Activated CD4-positive, alpha-beta T cell treated with anti-CD3 and anti-CD28 coated beads for 36 hours (primary cell): ENCODE measurements around the gene SPRYD4. TPM values are rescaled to one million over a fixed set of nuclear protein-coding genes. Genes with fewer than 3 reads are reported as not detected.

Experiments used
- ATAC-seq: fragments of 200-7000 bp; cut with Tn5 transposase; one replicate; pipeline ENCODE4 v1.10.0; 2021; ENCODE audit warnings: mild to moderate bottlenecking, moderate library complexity
- CTCF ChIA-PET: fragments of 350-600 bp; sonication (Branson Sonifier 250); formaldehyde crosslinking; loops from one replicate; lab custom pipeline; 2021; ENCODE audit warnings: antibody characterized with exemption; lab: Charles Lee
- POLR2A ChIA-PET: fragments of 350-600 bp; sonication (Branson Sonifier 250); formaldehyde crosslinking; loops from one replicate; lab custom pipeline; 2021; ENCODE audit warnings: antibody characterized with exemption, inconsistent platforms; lab: Charles Lee
- DNase-seq: peaks from one replicate; pipeline ENCODE4 v3.0.0-alpha.2; 2020
- H3K27ac Mint-ChIP-seq: one replicate; pipeline ENCODE4 v1.8.0; 2021; ENCODE audit warnings: mixed read lengths
- H3K27me3 Mint-ChIP-seq: one replicate; pipeline ENCODE4 v1.8.0; 2021; ENCODE audit warnings: mixed read lengths
- H3K36me3 Mint-ChIP-seq: one replicate; pipeline ENCODE4 v1.8.0; 2021; ENCODE audit warnings: low read depth, mixed read lengths
- H3K4me1 Mint-ChIP-seq: one replicate; pipeline ENCODE4 v1.8.0; 2021; ENCODE audit warnings: mixed read lengths
- H3K4me3 Mint-ChIP-seq: one replicate; pipeline ENCODE4 v1.8.0; 2021; ENCODE audit warnings: mild to moderate bottlenecking, moderate library complexity, mixed read lengths
- H3K9me3 Mint-ChIP-seq: one replicate; pipeline ENCODE4 v1.8.0; 2021; ENCODE audit warnings: low read depth, mixed read lengths
- intact Hi-C, 2 experiments: fragments of 100-400 bp; cut with DNase I in 1 of 2; cut with micrococcal nuclease in 1 of 2; formaldehyde crosslinking; loops; one replicate each; pipeline versions ENCODE4 v1.14.2 to v1.15.1; 2022 to 2024; cut with DNase I, micrococcal nuclease
- total RNA-seq, 2 experiments: library from RNA; stranded (reverse); gene quantifications; one replicate each; pipeline ENCODE4 v1.2.3, GENCODE V29; 2021

SPRYD4 gene
- total RNA-seq, 2 experiments from 2014 or later: 3.1 TPM

- Mint-ChIP-seq H3K27me3 (no peaks in the 10 kb centered on the region), H3K36me3 (no peaks in the 10 kb centered on the region), H3K9me3 (no peaks in the 10 kb centered on the region), H3K4me3 (peak overlapping the region; percentile 75), H3K27ac (peak overlapping the region; percentile 12), H3K4me1 (peaks cover 29% of the 10 kb centered on the region)
- intact Hi-C loops: no loop called here
- ChIA-PET CTCF (interaction anchor here (0.6 to 4.1 kb wide), 13 partner anchors 8 to 595 kb away, joined by 3 to 25 read pairs (median 5); partner anchors contain the start of gene IL23A), POLR2A (interaction anchor here (0.6 to 1.0 kb wide), 3 partner anchors 51 to 591 kb away, joined by 3 to 4 read pairs (median 3); no protein-coding TSS in a partner anchor)
- DNase-seq (no peak), ATAC-seq (peak; percentile 23)
Observed at GRCh38 chr12:56521209-56521589, 52.8 kb downstream of the SPRYD4 start.

- CTCF ChIA-PET: interaction anchor here (0.6 to 4.1 kb wide), 18 partner anchors 9 to 299 kb away, joined by 3 to 25 read pairs (median 4); partner anchors contain the start of gene IL23A
- Mint-ChIP-seq H3K9me3 (no peaks in the 10 kb centered on the region), H3K27me3 (no peaks in the 10 kb centered on the region), H3K36me3 (no peaks in the 10 kb centered on the region), H3K4me3 (peak within 1 kb of the TSS; percentile 75), H3K27ac (peak within 1 kb of the TSS; percentile 79), H3K4me1 (peaks cover 29% of the 10 kb centered on the region)
- peak; percentile 90 for ATAC-seq
- peak; percentile 66 for DNase-seq
- POLR2A ChIA-PET: interaction anchor here (0.5 to 1.0 kb wide), 5 partner anchors 52 to 590 kb away, joined by 3 to 4 read pairs (median 3); no protein-coding TSS in a partner anchor
- intact Hi-C loops: loop anchor here in 1 of 2 experiments (1.0 kb wide), 1 partner anchor 109 kb away; the partner anchor contains the start of gene BAZ2A
Observed at GRCh38 chr12:56521590-56522371, 53.4 kb downstream of the SPRYD4 start, which contains the start of gene RBMS2. Gene RBMS2, plus strand, starts transcription at chr12:56521820. Its CDS starts 204 bp downstream, at chr12:56522024.

GRCh38 chr12:56522411-56523193 is 54.2 kb downstream of the SPRYD4 start:
- no peaks in the 10 kb centered on the region for H3K9me3 Mint-ChIP-seq
- H3K36me3 Mint-ChIP-seq: no peaks in the 10 kb centered on the region
- ChIA-PET POLR2A (interaction anchor here (0.6 to 0.7 kb wide), 2 partner anchors 67 to 578 kb away, joined by 3 to 4 read pairs; no protein-coding TSS in a partner anchor), CTCF (interaction anchor here (0.5 to 4.1 kb wide), 20 partner anchors 8 to 363 kb away, joined by 3 to 25 read pairs (median 4); no protein-coding TSS in a partner anchor)
- DNase-seq: no peak
- peak overlapping the region; percentile 79 for H3K27ac Mint-ChIP-seq
- H3K27me3 Mint-ChIP-seq: no peaks in the 10 kb centered on the region
- H3K4me1 Mint-ChIP-seq: peaks cover 29% of the 10 kb centered on the region
- H3K4me3 Mint-ChIP-seq: peak overlapping the region; percentile 75
- intact Hi-C loops: loop anchor here in 1 of 2 experiments (1.0 kb wide), 1 partner anchor 108 kb away; the partner anchor contains the start of gene BAZ2A
- ATAC-seq: peak; percentile 43

GRCh38 chr12:56528846-56529245 is 60.5 kb downstream of the SPRYD4 start:
- ATAC-seq (no peak), DNase-seq (no peak)
- Mint-ChIP-seq H3K27me3 (no peaks in the 10 kb centered on the region), H3K27ac (no peak overlapping the region), H3K36me3 (no peaks in the 10 kb centered on the region), H3K4me1 (no peaks in the 10 kb centered on the region), H3K9me3 (no peaks in the 10 kb centered on the region), H3K4me3 (no peak overlapping the region)
- ChIA-PET POLR2A (interaction anchor here (0.6 kb wide), 2 partner anchors 25 to 134 kb away, joined by 3 read pairs; no protein-coding TSS in a partner anchor), CTCF (interaction anchor here (0.6 to 1.0 kb wide), 4 partner anchors 15 to 106 kb away, joined by 3 read pairs; no protein-coding TSS in a partner anchor)
- intact Hi-C loops: no loop called here

Other genes with a start within 250 kb of the SPRYD4 start
- 10 to 100 TPM; 25.2 to 28.8 TPM for gene RNF41, start 246.7 kb upstream of the SPRYD4 start, total RNA-seq
- 10 to 100 TPM; 69.1 to 76.0 TPM for gene NABP2, start 244.2 kb upstream of the SPRYD4 start, total RNA-seq
- 1 to 10 TPM in 1 of 2 experiments, under 1 TPM in 1; 0.53 to 1.3 TPM for gene SLC39A5, start 238.5 kb upstream of the SPRYD4 start, total RNA-seq
- gene ANKRD52, start 210.2 kb upstream of the SPRYD4 start, total RNA-seq: 10 to 100 TPM; 29.2 to 31.0 TPM
- 1 to 10 TPM; 5.2 to 7.5 TPM for gene COQ10A, start 201.6 kb upstream of the SPRYD4 start, total RNA-seq
- 100 to 1,000 TPM; 197 to 293 TPM for gene CS, start 168.2 kb upstream of the SPRYD4 start, total RNA-seq
- gene CNPY2, start 152.6 kb upstream of the SPRYD4 start, total RNA-seq: 10 to 100 TPM; 77.4 to 82.6 TPM
- 10 to 100 TPM; 54.6 to 62.5 TPM for gene PAN2, start 134.6 kb upstream of the SPRYD4 start, total RNA-seq
- gene IL23A, start 129.7 kb upstream of the SPRYD4 start, total RNA-seq: 10 to 100 TPM; 18.5 to 21.6 TPM
- gene STAT2, start 108.5 kb upstream of the SPRYD4 start, total RNA-seq: 100 to 1,000 TPM; 116 to 124 TPM
- not detected for gene APOF, start 105.7 kb upstream of the SPRYD4 start, total RNA-seq
- 10 to 100 TPM; 46.3 to 47.3 TPM for gene TIMELESS, start 19.2 kb upstream of the SPRYD4 start, total RNA-seq
- not detected for gene MIP, start 13.9 kb upstream of the SPRYD4 start, total RNA-seq
- 1 to 10 TPM; 8.7 TPM for gene GLS2, start 19.6 kb downstream of the SPRYD4 start, total RNA-seq
- 1 to 10 TPM; 5.0 to 7.0 TPM for gene RBMS2, start 53.2 kb downstream of the SPRYD4 start, total RNA-seq
- gene BAZ2A, start 161.7 kb downstream of the SPRYD4 start, total RNA-seq: 100 to 1,000 TPM in 1 of 2 experiments, 10 to 100 TPM in 1; 79.4 to 129 TPM
- 100 to 1,000 TPM; 756 to 818 TPM for gene ATP5F1B, start 177.4 kb downstream of the SPRYD4 start, total RNA-seq
- 100 to 1,000 TPM; 284 to 386 TPM for gene PTGES3, start 219.7 kb downstream of the SPRYD4 start, total RNA-seq